GM13976 (cell line): Measurements from ENCODE around the gene CPED1.

Experiments used
- DNase-seq: peaks from one replicate; pipeline ENCODE4 v3.0.0; 2012; ENCODE audit warnings: low spot score
- in situ Hi-C: fragments of 300-500 bp; cut with MboI; formaldehyde crosslinking; loops from one replicate; pipeline ENCODE4 v1.12.0; 2022; ENCODE audit warnings: low sequenced_read_pairs, mixed read lengths, inconsistent platforms; ENCODE audit not compliant: unreplicated experiment
- TF ChIP-seq, protein P1 (sequence below): IDR thresholded peaks from 2 replicates; pipeline ENCODE4 v1.5.1; 2012; ENCODE audit warnings: borderline replicate concordance, mild to moderate bottlenecking; ENCODE audit not compliant: insufficient read depth; ENCODE audit errors: extremely low read depth, missing control alignments, control extremely low read depth

CPED1 gene

DNA sequence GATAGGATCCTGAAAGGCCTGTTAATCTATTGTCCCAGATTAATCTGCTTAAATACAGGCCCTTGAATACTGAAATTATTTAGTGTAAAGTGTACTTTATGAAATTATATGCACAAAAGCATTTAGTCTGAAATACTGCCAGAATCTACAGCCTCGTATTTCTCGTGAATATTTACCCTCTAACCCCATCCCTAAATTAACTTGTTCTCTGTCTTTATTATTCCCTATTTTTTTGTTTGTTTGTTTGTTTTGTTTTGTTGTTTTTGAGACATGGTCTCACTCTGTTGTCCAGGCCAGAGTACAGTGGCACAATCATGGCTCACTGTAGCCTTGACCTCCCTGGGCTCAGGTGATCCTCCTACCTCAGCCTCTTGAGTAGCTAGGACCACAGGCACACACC lies 2.7 kb upstream of the CPED1 start:
- TF ChIP-seq, protein P1, sequence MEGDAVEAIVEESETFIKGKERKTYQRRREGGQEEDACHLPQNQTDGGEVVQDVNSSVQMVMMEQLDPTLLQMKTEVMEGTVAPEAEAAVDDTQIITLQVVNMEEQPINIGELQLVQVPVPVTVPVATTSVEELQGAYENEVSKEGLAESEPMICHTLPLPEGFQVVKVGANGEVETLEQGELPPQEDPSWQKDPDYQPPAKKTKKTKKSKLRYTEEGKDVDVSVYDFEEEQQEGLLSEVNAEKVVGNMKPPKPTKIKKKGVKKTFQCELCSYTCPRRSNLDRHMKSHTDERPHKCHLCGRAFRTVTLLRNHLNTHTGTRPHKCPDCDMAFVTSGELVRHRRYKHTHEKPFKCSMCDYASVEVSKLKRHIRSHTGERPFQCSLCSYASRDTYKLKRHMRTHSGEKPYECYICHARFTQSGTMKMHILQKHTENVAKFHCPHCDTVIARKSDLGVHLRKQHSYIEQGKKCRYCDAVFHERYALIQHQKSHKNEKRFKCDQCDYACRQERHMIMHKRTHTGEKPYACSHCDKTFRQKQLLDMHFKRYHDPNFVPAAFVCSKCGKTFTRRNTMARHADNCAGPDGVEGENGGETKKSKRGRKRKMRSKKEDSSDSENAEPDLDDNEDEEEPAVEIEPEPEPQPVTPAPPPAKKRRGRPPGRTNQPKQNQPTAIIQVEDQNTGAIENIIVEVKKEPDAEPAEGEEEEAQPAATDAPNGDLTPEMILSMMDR: no peak
- no peak for DNase-seq
- in situ Hi-C loops: loop anchor here (25.0 kb wide), 2 partner anchors 101 to 351 kb away; partner anchors contain the start of gene WNT16

DNA sequence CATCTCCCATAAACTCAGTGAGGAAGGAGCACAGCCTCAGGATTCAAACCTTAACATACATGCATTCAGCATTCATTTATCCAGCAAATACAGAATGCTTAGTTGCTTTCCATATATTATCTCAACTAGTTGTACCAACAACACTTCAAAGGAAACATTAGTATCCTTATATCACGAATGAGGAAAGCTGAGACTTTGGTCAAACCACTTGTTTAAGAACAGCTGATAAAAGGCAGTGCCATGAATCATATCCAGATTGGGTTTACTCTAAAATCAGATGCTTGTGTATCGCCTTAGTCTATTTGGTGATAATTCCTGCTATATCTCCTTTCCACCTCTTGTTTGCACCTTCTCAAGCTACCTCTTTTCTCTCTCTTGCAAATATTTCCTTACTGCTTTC lies 1.9 kb upstream of the CPED1 start:
- TF ChIP-seq, protein P1: no peak
- in situ Hi-C loops: loop anchor here (25.0 kb wide), 2 partner anchors 101 to 351 kb away; partner anchors contain the start of gene WNT16
- DNase-seq: no peak

DNA sequence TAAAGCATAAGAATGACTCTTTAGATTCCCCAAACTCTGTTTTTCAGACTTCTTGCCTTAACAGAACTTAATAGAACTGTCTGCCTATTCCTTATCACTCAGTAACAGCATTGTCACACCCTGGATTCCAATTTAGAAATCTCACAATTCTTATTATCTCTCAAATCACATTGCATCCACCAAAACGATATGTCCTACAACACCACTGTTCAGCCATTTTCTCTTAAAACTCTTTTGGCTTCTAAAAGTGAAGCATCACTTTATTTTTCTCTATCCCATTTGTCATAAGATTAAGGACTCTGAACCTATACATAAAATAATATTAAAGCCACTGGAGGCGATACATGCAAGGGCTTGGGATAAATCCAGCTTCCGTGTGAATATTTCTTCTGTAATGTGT lies 1.2 kb upstream of the CPED1 start:
- in situ Hi-C loops: loop anchor here (25.0 kb wide), 2 partner anchors 100 to 350 kb away; partner anchors contain the start of gene WNT16
- TF ChIP-seq, protein P1: no peak
- no peak for DNase-seq

DNA sequence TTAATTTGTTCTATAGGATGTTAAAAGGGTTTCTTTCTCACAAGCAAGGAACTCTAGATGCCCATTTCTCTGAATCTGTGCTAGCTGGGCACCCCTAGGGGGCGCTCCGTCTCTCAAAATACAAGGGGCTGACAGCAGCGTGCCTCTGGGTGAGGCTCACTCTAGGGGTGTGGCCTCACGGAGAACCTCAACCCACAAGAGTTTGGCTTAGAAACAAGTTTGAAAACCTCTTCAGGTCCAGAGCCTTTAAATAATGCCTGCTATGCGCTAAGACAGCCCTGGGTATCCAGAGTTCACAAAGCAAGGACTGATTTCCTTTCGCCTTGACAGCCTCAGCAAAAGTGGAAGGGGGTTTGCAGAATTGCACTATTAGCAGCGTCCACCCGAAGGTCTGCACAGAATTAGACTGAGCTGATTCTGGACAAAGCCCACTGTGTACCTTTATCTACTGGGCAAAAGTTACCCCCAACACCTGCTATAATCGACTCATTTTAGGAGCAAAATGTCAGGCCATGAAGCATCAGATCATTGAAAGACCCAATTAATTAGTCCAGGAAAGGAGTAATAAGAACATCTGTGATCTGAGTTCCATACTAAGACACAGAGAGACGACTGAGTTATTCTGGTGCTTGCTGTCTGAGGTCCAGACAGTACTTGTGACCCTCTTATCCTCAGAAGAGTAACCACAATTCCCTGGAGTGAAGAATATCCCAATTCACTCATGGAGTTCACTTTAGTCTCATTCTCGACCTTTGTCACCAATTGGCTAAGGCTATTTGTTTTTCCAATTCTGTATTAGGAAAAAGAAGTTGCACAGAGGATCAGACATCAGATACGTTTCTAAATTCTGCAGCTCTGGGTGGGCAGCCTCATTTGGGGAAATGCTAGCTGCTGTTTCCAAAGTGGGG lies 574 bp upstream of the CPED1 start:
- in situ Hi-C loops: loop anchor here (25.0 kb wide), 2 partner anchors 99 to 349 kb away; partner anchors contain the start of gene WNT16
- peak; percentile 79 for DNase-seq
- TF ChIP-seq, protein P1: peak; percentile 91

DNA sequence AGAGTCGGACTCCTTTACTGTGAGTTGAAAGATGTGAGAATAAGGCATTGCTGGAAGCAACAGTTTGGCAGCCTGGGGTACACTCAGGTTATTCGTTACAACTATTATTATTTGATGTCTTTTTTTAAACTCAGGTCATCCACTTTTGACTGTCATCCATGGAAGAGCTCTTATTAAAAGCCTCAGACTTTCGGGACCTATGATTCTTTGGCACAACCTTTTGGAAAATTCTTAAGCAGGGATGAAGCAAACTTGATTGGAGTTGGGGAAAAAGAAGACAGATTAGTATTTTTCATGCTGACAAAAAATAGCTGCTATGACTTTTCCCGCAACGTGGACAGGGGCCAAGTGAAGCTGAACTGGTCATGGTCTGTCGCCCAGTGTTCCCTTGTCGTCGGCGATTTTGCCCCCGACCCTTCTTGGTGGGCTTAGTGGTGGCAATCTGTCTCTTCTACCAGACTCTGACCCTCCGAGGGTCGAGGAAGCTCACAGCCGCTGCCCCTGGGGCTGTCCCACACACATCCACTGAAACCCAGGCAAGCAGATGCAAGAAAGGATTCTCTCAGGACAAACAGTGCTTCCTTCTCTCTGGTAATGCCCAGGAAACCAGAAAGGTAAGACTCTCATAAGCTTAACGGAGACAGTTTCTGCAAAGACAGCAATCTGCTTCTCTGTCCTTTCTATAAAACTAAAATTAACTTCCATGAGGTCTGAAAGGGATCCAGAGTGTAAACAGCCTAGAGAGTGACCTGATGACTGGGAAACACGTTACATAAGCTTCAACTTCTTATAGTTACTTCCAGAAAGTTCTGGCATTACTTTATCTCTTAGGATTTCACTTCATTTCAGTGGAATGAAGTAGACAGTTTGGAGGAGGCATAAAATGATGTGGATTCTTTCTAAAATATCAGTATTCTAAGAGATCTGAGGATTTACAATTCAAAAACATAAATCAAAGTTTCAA lies 1.0 kb downstream of the CPED1 start:
- TF ChIP-seq, protein P1: no peak
- DNase-seq: no peak
- in situ Hi-C loops: loop anchor here (25.0 kb wide), 2 partner anchors 98 to 348 kb away; partner anchors contain the start of gene WNT16

DNA sequence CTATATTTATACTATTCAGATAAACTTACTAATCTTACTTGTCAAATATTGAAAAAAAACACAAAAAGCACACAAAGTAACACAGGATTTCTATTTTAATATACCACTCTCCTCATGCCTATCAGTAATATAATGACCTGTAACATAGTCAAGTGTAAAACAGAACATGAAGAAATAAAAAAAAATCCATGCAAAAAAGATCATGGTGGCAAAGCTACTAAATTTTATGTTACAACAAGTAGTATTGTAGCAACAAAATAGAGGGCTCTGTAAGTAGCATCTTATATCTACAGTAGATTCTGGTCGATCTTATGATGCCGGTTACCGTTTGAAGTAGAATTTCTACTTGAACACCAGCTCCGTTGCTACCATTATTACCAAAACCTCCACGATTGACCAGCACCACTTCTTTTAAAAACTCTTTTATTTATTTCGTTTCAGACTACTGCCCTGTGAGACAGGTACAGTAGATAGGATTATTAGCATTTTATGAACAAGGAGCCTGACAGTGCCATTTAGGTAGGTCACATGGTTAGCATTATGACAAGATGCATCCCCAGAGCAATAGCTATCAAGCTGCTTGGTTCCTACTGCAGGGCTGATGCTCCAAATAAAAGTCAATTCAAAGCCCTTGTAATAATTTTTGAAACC lies 2.1 kb downstream of the CPED1 start:
- TF ChIP-seq, protein P1: no peak
- in situ Hi-C loops: loop anchor here (25.0 kb wide), 2 partner anchors 97 to 347 kb away; partner anchors contain the start of gene WNT16
- no peak for DNase-seq
